ENCODE data around the gene SEC23B.

Gene SEC23B

DNA sequence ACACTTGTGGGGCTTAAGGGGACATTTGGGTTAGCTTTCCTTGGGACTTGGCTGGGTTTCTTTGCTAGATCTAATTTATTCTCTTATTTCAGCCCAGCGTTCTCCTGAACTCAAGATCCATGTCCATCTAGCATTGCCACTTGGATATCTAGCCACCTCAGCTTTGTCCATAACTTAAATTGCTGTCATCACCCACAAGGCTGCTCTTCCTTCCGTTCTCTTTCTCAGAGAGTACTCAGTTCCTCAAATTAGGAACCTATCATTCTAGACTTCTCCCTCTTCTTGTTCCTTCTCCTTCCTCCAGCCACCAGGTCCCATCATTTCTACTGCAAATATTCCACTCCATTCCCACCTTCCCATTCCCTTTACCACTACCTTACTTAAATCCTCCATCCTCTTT lies 63.8 kb downstream of the SEC23B start:
- TF ChIP-seq, protein P1, sequence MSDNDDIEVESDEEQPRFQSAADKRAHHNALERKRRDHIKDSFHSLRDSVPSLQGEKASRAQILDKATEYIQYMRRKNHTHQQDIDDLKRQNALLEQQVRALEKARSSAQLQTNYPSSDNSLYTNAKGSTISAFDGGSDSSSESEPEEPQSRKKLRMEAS (IDR thresholded peaks at IDR 0.05) = no peak
- no peak for TF ChIP-seq USF1 (IDR thresholded peaks at IDR 0.05)
- TF ChIP-seq CEBPB (IDR thresholded peaks at IDR 0.05) = no peak
- no peak for TF ChIP-seq TAF1 (IDR thresholded peaks at IDR 0.05; ENCODE audit: low read depth)
- TF ChIP-seq TEAD4 (IDR thresholded peaks at IDR 0.05) = no peak
- TF ChIP-seq, protein P2, sequence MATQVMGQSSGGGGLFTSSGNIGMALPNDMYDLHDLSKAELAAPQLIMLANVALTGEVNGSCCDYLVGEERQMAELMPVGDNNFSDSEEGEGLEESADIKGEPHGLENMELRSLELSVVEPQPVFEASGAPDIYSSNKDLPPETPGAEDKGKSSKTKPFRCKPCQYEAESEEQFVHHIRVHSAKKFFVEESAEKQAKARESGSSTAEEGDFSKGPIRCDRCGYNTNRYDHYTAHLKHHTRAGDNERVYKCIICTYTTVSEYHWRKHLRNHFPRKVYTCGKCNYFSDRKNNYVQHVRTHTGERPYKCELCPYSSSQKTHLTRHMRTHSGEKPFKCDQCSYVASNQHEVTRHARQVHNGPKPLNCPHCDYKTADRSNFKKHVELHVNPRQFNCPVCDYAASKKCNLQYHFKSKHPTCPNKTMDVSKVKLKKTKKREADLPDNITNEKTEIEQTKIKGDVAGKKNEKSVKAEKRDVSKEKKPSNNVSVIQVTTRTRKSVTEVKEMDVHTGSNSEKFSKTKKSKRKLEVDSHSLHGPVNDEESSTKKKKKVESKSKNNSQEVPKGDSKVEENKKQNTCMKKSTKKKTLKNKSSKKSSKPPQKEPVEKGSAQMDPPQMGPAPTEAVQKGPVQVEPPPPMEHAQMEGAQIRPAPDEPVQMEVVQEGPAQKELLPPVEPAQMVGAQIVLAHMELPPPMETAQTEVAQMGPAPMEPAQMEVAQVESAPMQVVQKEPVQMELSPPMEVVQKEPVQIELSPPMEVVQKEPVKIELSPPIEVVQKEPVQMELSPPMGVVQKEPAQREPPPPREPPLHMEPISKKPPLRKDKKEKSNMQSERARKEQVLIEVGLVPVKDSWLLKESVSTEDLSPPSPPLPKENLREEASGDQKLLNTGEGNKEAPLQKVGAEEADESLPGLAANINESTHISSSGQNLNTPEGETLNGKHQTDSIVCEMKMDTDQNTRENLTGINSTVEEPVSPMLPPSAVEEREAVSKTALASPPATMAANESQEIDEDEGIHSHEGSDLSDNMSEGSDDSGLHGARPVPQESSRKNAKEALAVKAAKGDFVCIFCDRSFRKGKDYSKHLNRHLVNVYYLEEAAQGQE (IDR thresholded peaks at IDR 0.05; ENCODE audit: low read depth) = no peak
- no peak for TF ChIP-seq YY1 (IDR thresholded peaks at IDR 0.05; ENCODE audit: low read depth)
- TF ChIP-seq CREB1 (IDR thresholded peaks at IDR 0.05; ENCODE audit: low read depth) = no peak
- TF ChIP-seq RAD21 (IDR thresholded peaks at IDR 0.05; ENCODE audit: low read depth) = no peak
- TF ChIP-seq EGR1 (IDR thresholded peaks at IDR 0.05) = no peak
- TF ChIP-seq FOXM1 (IDR thresholded peaks at IDR 0.05; ENCODE audit: borderline replicate concordance, low read depth) = no peak
- no peak for TF ChIP-seq EP300 (IDR thresholded peaks at IDR 0.05; ENCODE audit: borderline replicate concordance)
- TF ChIP-seq TCF12 (IDR thresholded peaks at IDR 0.05; ENCODE audit: low read depth) = no peak
- no peak for TF ChIP-seq ZBTB7A (IDR thresholded peaks at IDR 0.05; ENCODE audit: low read depth)
- TF ChIP-seq NFIC (IDR thresholded peaks at IDR 0.05) = no peak

- TF ChIP-seq, protein P2 (IDR thresholded peaks at IDR 0.05; ENCODE audit: low read depth) = no peak
- TF ChIP-seq CREB1 (IDR thresholded peaks at IDR 0.05; ENCODE audit: low read depth) (no peak), TAF1 (IDR thresholded peaks at IDR 0.05; ENCODE audit: low read depth) (no peak), FOXM1 (IDR thresholded peaks at IDR 0.05; ENCODE audit: borderline replicate concordance, low read depth) (no peak), EP300 (IDR thresholded peaks at IDR 0.05; ENCODE audit: borderline replicate concordance) (no peak), NFIC (IDR thresholded peaks at IDR 0.05) (no peak), CEBPB (IDR thresholded peaks at IDR 0.05) (no peak), ZBTB7A (IDR thresholded peaks at IDR 0.05; ENCODE audit: low read depth) (no peak), TEAD4 (IDR thresholded peaks at IDR 0.05) (no peak), TCF12 (IDR thresholded peaks at IDR 0.05; ENCODE audit: low read depth) (no peak), RAD21 (IDR thresholded peaks at IDR 0.05; ENCODE audit: low read depth) (no peak), EGR1 (IDR thresholded peaks at IDR 0.05) (no peak), USF1 (IDR thresholded peaks at IDR 0.05) (no peak), YY1 (IDR thresholded peaks at IDR 0.05; ENCODE audit: low read depth) (no peak)
- TF ChIP-seq, protein P1 (IDR thresholded peaks at IDR 0.05) = no peak
These were observed 70.2 kb downstream of the SEC23B start for GRCh38 chr20:18577942-18578341.

DNA sequence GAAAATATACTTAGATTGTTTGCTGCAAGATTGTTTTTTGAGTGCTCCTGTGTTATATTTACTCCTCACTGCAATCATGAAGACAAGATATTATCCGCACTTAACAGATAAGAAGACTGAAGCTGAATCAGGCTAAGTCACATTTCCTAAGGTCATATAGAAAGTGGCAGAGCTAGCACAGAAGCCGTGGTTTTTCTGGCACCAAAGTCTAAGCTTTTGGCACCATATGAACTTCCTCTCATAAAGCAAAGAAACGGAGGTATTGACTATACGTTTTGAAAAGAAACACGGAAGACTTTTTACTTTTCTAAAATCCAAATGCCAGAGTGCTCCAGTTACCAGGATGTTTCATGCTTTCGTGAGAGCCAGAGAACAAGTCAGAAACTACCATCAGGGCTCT lies 70.8 kb downstream of the SEC23B start:
- TF ChIP-seq ZBTB7A (IDR thresholded peaks at IDR 0.05; ENCODE audit: low read depth) = no peak
- no peak for TF ChIP-seq TEAD4 (IDR thresholded peaks at IDR 0.05)
- TF ChIP-seq EGR1 (IDR thresholded peaks at IDR 0.05) = no peak
- TF ChIP-seq FOXM1 (IDR thresholded peaks at IDR 0.05; ENCODE audit: borderline replicate concordance, low read depth) = no peak
- no peak for TF ChIP-seq USF1 (IDR thresholded peaks at IDR 0.05)
- TF ChIP-seq CEBPB (IDR thresholded peaks at IDR 0.05) = no peak

- no peak for TF ChIP-seq NFIC (IDR thresholded peaks at IDR 0.05)
- no peak for TF ChIP-seq CREB1 (IDR thresholded peaks at IDR 0.05; ENCODE audit: low read depth)
- TF ChIP-seq FOXM1 (IDR thresholded peaks at IDR 0.05; ENCODE audit: borderline replicate concordance, low read depth) = no peak
- no peak for TF ChIP-seq EP300 (IDR thresholded peaks at IDR 0.05; ENCODE audit: borderline replicate concordance)
- no peak for TF ChIP-seq ZBTB7A (IDR thresholded peaks at IDR 0.05; ENCODE audit: low read depth)
- no peak for TF ChIP-seq CEBPB (IDR thresholded peaks at IDR 0.05)
These were observed 72.3 kb downstream of the SEC23B start for GRCh38 chr20:18580012-18580411.

- no peak for TF ChIP-seq YY1 (IDR thresholded peaks at IDR 0.05; ENCODE audit: low read depth)
- TF ChIP-seq USF1 (IDR thresholded peaks at IDR 0.05) = no peak
- TF ChIP-seq TAF1 (IDR thresholded peaks at IDR 0.05; ENCODE audit: low read depth) = no peak
- no peak for TF ChIP-seq CREB1 (IDR thresholded peaks at IDR 0.05; ENCODE audit: low read depth)
- TF ChIP-seq TCF12 (IDR thresholded peaks at IDR 0.05; ENCODE audit: low read depth) = no peak
- TF ChIP-seq FOXM1 (IDR thresholded peaks at IDR 0.05; ENCODE audit: borderline replicate concordance, low read depth) = no peak
- no peak for TF ChIP-seq RAD21 (IDR thresholded peaks at IDR 0.05; ENCODE audit: low read depth)
- no peak for TF ChIP-seq TEAD4 (IDR thresholded peaks at IDR 0.05)
- no peak for TF ChIP-seq ZBTB7A (IDR thresholded peaks at IDR 0.05; ENCODE audit: low read depth)
- TF ChIP-seq EP300 (IDR thresholded peaks at IDR 0.05; ENCODE audit: borderline replicate concordance) = no peak
- TF ChIP-seq, protein P1 (IDR thresholded peaks at IDR 0.05) = no peak
- no peak for TF ChIP-seq EGR1 (IDR thresholded peaks at IDR 0.05)
- TF ChIP-seq NFIC (IDR thresholded peaks at IDR 0.05) = no peak
- TF ChIP-seq, protein P2 (IDR thresholded peaks at IDR 0.05; ENCODE audit: low read depth) = no peak
- no peak for TF ChIP-seq CEBPB (IDR thresholded peaks at IDR 0.05)
These were observed 77.4 kb downstream of the SEC23B start for GRCh38 chr20:18585134-18585533.

All from Ishikawa (cell line).